Prostate gland (tissue), 2 donors: ENCODE data around the gene WWTR1. TPM values are rescaled to one million over a fixed set of nuclear protein-coding genes. Genes with fewer than 3 reads are reported as not detected.

Experiments
- DNase-seq: peaks from one replicate; pipeline ENCODE4 v3.0.0-alpha.2; 2019; ENCODE audit warnings: low spot score
- H3K27ac ChIP-seq, 2 donors: fragments of 200-600 bp; sonication (generic); 2 replicates each; pipeline ENCODE4 v1.5.1; 2017 to 2019
- H3K27me3 ChIP-seq: fragments of 200-600 bp; sonication (generic); replicated peaks from 2 replicates; pipeline ENCODE4 v1.5.1; 2019; ENCODE audit not compliant: insufficient read depth
- H3K36me3 ChIP-seq, 2 donors: fragments of 200-600 bp; sonication (generic); 1 replicate in 1 of 2; 2 replicates in 1 of 2; pipeline versions ENCODE4 v1.5.1 to v1.8.1; 2017 to 2019
- H3K4me1 ChIP-seq: fragments of 200-600 bp; sonication (generic); replicated peaks from 2 replicates; pipeline ENCODE4 v1.5.1; 2019
- H3K4me3 ChIP-seq, 2 donors: fragments of 200-600 bp; sonication (generic); 2 replicates each; pipeline ENCODE4 v1.5.1; 2017 to 2019
- H3K9me3 ChIP-seq: fragments of 200-600 bp; sonication (generic); 2 replicates; pipeline ENCODE4 v1.5.1; 2017
- POLR2A ChIP-seq: fragments of 450-650 bp; IDR thresholded peaks from one replicate; pipeline ENCODE4 v1.6.1; 2016; ENCODE audit warnings: antibody characterized with exemption, mild to moderate bottlenecking
- POLR2AphosphoS5 ChIP-seq: sonication (generic); formaldehyde crosslinking; IDR thresholded peaks from one replicate; pipeline ENCODE4 v1.6.1; 2017; ENCODE audit warnings: antibody characterized with exemption
- WGBS: methylation state at CpG from one replicate; pipeline ENCODE4 v1.1.5; 2018; 5-methylcytosine and 5-hydroxymethylcytosine counted together
- intact Hi-C: fragments of 100-400 bp; cut with DNase I; formaldehyde crosslinking; loops from one replicate; pipeline ENCODE4 v1.14.2; 2022
- total RNA-seq, 2 donors: library from RNA; depleted of rRNA; stranded (reverse); fragments of >200 nt; gene quantifications; one replicate each; pipeline ENCODE4 v1.1.0, GENCODE V29; 2016
- TF ChIP-seq, protein P1 (sequence below), 4 experiments: fragments of 200-600 bp in 2 of 4; fragments of 450-650 bp in 2 of 4; sonication (generic) in 2 of 4; IDR thresholded peaks; 1 replicate in 3 of 4; 2 replicates in 1 of 4; pipeline ENCODE4 v1.5.1; 2016 to 2019; ENCODE audit warnings: antibody characterized with exemption in 4 of 4, mild to moderate bottlenecking in 2 of 4, moderate library complexity in 2 of 4

WWTR1 gene
- total RNA-seq, 2 donors from 2014 or later, result 47.5 to 79.4 TPM

DNA sequence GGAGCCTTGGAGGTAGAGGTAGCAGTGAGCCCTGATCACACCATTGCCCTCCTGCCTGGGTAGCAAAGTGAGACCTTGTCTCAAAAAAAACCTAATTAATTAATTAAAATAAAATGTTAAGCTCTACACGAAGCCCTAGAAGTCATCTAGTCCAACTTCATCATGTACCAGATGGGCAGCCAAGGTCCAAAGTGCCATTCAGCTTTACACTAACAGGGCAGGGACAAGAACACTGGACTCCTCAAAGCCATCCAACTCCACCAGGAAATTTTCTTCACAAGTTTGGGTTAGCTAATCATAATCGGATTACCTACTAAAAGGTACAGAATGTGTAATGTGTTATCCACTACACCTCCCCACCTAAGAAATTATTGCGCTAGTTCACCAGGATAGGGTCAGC, 48.8 kb downstream of the WWTR1 start:
- TF ChIP-seq POLR2AphosphoS5, result no peak
- TF ChIP-seq, protein P1, sequence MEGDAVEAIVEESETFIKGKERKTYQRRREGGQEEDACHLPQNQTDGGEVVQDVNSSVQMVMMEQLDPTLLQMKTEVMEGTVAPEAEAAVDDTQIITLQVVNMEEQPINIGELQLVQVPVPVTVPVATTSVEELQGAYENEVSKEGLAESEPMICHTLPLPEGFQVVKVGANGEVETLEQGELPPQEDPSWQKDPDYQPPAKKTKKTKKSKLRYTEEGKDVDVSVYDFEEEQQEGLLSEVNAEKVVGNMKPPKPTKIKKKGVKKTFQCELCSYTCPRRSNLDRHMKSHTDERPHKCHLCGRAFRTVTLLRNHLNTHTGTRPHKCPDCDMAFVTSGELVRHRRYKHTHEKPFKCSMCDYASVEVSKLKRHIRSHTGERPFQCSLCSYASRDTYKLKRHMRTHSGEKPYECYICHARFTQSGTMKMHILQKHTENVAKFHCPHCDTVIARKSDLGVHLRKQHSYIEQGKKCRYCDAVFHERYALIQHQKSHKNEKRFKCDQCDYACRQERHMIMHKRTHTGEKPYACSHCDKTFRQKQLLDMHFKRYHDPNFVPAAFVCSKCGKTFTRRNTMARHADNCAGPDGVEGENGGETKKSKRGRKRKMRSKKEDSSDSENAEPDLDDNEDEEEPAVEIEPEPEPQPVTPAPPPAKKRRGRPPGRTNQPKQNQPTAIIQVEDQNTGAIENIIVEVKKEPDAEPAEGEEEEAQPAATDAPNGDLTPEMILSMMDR (IDR thresholded peaks at IDR 0.05), result no peak
- no peaks in the 10 kb centered on the region for H3K36me3 ChIP-seq
- H3K27ac ChIP-seq, result no peak overlapping the region
- 80% methylated on average over 3 of the region's 3 CpGs for WGBS
- H3K4me1 ChIP-seq, result no peaks in the 10 kb centered on the region
- H3K9me3 ChIP-seq, result no peaks in the 10 kb centered on the region
- H3K27me3 ChIP-seq, result no peaks in the 10 kb centered on the region
- no peak overlapping the region for H3K4me3 ChIP-seq
- intact Hi-C loops, result no loop called here
- no peak for DNase-seq

DNA sequence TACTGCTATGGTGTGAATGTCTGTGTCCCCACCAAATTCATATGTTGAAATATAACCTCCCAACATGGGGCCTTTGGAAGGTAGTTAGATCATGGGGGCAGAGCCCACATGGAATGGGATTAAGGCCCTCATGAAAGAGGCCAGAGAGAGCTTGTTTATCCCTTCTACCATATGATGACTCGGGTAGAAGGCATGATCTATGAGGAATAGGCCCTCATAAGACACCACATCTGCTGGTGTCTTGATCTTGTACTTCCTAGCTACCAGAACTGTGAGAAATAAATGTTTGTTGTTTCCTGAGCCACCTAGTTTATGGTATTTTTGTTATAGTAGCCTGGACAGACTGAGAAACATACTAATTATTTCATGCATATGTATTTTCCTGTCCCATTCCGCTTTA, 51.9 kb downstream of the WWTR1 start:
- WGBS, result 91% methylated on average over 2 of the region's 2 CpGs
- Histone ChIP-seq H3K9me3 (no peaks in the 10 kb centered on the region), H3K36me3 (no peaks in the 10 kb centered on the region), H3K27ac (no peak overlapping the region), H3K27me3 (no peaks in the 10 kb centered on the region), H3K4me3 (no peak overlapping the region), H3K4me1 (no peaks in the 10 kb centered on the region)
- intact Hi-C loops, result no loop called here
- DNase-seq, result no peak
- no peak for TF ChIP-seq POLR2A
- TF ChIP-seq POLR2AphosphoS5, result no peak
- TF ChIP-seq, protein P1 (IDR thresholded peaks at IDR 0.05), result no peak

DNA sequence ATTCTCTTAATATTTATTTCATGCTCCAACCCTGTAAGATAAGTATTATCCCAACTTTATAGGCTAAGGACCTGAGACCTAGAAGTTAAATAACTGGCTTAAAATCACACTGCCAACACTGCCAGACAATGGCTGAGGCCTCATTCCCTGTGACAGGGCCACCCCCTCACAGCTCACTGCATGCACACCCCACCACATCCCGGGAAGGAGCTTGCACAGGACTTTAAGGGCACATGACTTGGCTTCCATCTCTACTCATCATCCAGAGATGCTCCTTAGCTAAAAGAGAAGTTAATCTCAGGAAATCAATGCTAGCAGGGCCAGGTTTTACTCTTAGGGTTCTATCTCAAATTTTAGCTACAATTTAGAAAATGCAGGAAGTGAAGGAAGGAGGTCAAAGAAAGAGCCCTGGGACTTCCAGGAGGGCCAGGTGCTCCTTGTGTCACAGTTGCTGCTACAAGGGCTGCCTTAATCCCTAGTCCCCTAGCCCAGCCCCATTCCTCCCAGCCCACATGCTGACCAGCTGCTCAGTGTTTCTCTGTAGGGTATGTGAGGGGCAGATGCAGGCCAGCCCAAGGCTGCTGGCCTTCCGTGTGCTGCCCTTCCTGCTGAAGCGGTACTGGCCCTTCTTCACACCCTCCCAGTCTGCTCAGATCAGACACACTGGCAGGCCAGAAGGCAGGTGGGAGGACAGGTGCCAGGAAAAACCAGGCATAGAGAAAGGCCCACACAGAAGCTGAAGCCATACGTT, 53.5 kb downstream of the WWTR1 start:
- no peak overlapping the region for H3K27ac ChIP-seq
- no peak for TF ChIP-seq POLR2AphosphoS5
- TF ChIP-seq, protein P1 (IDR thresholded peaks at IDR 0.05), result no peak
- no peak for TF ChIP-seq POLR2A
- intact Hi-C loops, result no loop called here
- H3K36me3 ChIP-seq, result no peaks in the 10 kb centered on the region
- no peaks in the 10 kb centered on the region for H3K4me1 ChIP-seq
- H3K9me3 ChIP-seq, result no peaks in the 10 kb centered on the region
- WGBS, result 61% methylated on average over 4 of the region's 4 CpGs
- no peaks in the 10 kb centered on the region for H3K27me3 ChIP-seq
- H3K4me3 ChIP-seq, result no peak overlapping the region
- DNase-seq, result no peak

DNA sequence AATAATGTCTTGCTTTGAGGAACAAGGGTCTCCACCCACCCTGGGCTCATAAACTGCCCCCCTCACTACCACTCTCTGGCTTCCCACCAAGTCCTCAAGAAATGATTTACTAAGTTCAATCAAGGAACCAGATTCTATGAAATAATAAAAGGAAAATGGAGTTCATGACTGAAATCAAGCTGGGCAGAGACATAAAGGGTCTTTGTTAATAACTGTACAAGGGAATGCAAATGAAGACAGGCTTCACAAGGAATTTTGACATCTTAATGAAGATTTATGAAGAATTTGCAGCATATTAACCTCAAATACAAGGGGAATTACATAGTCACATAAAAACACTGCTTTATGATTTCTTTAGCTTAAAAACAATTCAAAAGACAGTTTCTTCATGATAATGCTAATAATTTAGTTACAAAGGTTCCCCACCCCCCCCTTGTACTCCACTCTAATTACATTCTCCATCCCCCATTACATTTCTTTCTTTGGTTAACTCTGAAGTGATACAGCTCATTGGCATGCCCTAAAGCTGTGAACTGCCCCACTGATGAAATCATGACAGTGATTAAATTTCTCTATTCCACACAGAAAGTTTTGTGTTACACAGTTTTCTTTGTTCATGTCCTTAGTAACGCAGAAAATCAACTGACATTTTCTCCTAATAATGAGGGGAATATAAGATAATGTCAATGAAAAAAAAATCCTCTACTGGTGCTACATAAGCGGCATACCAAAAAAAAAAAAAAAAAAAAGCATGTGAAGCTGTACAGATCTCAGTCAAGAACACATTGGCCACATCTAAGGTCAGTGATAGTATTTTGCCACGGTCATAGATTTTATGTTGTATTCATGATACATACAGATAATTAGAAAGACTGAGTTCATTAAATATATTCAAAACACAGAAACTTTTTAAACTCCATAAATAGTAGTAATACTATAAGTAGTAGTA, 54.4 kb downstream of the WWTR1 start:
- no peak for TF ChIP-seq POLR2AphosphoS5
- no peak for TF ChIP-seq POLR2A
- TF ChIP-seq, protein P1 (IDR thresholded peaks at IDR 0.05), result no peak
- no peak for DNase-seq
- Histone ChIP-seq H3K4me3 (no peak overlapping the region), H3K27me3 (no peaks in the 10 kb centered on the region), H3K9me3 (no peaks in the 10 kb centered on the region), H3K36me3 (no peaks in the 10 kb centered on the region), H3K4me1 (no peaks in the 10 kb centered on the region), H3K27ac (no peak overlapping the region)
- intact Hi-C loops, result no loop called here
- 57% methylated on average over 3 of the region's 3 CpGs for WGBS
